ENCODE data around the gene DCAF5.

DNA sequence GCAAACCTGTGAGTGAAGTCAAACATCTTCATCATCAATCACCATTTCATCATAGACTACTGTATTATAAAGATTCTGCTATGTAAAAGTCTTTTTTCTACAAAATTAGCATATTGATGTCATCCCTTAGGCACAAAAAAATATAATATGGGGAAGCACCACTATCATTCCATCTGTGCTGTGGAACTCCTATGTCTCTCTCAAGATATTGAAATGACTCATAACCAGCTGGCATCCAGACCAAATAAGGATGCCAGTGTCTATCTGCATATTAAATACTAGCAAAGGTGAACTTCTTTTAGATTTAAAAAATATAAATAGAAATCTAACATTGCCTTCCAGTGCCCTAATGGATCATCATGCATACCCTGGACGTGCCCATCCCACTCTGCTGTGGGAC lies 17.9 kb upstream of the DCAF5 start:
- TF ChIP-seq, protein P1, sequence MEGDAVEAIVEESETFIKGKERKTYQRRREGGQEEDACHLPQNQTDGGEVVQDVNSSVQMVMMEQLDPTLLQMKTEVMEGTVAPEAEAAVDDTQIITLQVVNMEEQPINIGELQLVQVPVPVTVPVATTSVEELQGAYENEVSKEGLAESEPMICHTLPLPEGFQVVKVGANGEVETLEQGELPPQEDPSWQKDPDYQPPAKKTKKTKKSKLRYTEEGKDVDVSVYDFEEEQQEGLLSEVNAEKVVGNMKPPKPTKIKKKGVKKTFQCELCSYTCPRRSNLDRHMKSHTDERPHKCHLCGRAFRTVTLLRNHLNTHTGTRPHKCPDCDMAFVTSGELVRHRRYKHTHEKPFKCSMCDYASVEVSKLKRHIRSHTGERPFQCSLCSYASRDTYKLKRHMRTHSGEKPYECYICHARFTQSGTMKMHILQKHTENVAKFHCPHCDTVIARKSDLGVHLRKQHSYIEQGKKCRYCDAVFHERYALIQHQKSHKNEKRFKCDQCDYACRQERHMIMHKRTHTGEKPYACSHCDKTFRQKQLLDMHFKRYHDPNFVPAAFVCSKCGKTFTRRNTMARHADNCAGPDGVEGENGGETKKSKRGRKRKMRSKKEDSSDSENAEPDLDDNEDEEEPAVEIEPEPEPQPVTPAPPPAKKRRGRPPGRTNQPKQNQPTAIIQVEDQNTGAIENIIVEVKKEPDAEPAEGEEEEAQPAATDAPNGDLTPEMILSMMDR (conservative IDR thresholded peaks at IDR 0.05 in 1 of 2, IDR thresholded peaks at IDR 0.05 in 1 of 2; ENCODE audit: extremely low read depth in 1 of 2, insufficient read depth in 1 of 2, low read depth in 1 of 2, low read length in 2 of 2) = no peak
- no peak for TF ChIP-seq EZH2 (IDR thresholded peaks at IDR 0.05; ENCODE audit: borderline replicate concordance, low read length)
